Prostate gland (tissue), 2 donors: ENCODE results near the gene OTUB2. TPM values are rescaled to one million over a fixed set of nuclear protein-coding genes. Genes with fewer than 3 reads are reported as not detected.
A peak's percentile ranks its signal among the peaks of the same experiment; 100 is the strongest.

Experiments
- DNase-seq: peaks from one replicate; pipeline ENCODE4 v3.0.0-alpha.2; 2019; ENCODE audit warnings: low spot score
- H3K27ac ChIP-seq, 2 donors: fragments of 200-600 bp; sonication (generic); 2 replicates each; pipeline ENCODE4 v1.5.1; 2017 to 2019
- H3K27me3 ChIP-seq: fragments of 200-600 bp; sonication (generic); replicated peaks from 2 replicates; pipeline ENCODE4 v1.5.1; 2019; ENCODE audit not compliant: insufficient read depth
- H3K36me3 ChIP-seq, 2 donors: fragments of 200-600 bp; sonication (generic); 1 replicate in 1 of 2; 2 replicates in 1 of 2; pipeline versions ENCODE4 v1.5.1 to v1.8.1; 2017 to 2019
- H3K4me1 ChIP-seq: fragments of 200-600 bp; sonication (generic); replicated peaks from 2 replicates; pipeline ENCODE4 v1.5.1; 2019
- H3K4me3 ChIP-seq, 2 donors: fragments of 200-600 bp; sonication (generic); 2 replicates each; pipeline ENCODE4 v1.5.1; 2017 to 2019
- H3K9me3 ChIP-seq: fragments of 200-600 bp; sonication (generic); 2 replicates; pipeline ENCODE4 v1.5.1; 2017
- POLR2A ChIP-seq: fragments of 450-650 bp; IDR thresholded peaks from one replicate; pipeline ENCODE4 v1.6.1; 2016; ENCODE audit warnings: antibody characterized with exemption, mild to moderate bottlenecking
- POLR2AphosphoS5 ChIP-seq: sonication (generic); formaldehyde crosslinking; IDR thresholded peaks from one replicate; pipeline ENCODE4 v1.6.1; 2017; ENCODE audit warnings: antibody characterized with exemption
- WGBS: methylation state at CpG from one replicate; pipeline ENCODE4 v1.1.5; 2018; 5-methylcytosine and 5-hydroxymethylcytosine counted together
- intact Hi-C: fragments of 100-400 bp; cut with DNase I; formaldehyde crosslinking; loops from one replicate; pipeline ENCODE4 v1.14.2; 2022
- total RNA-seq, 2 donors: library from RNA; depleted of rRNA; stranded (reverse); fragments of >200 nt; gene quantifications; one replicate each; pipeline ENCODE4 v1.1.0, GENCODE V29; 2016
- TF ChIP-seq, protein P1 (sequence below), 4 experiments: fragments of 200-600 bp in 2 of 4; fragments of 450-650 bp in 2 of 4; sonication (generic) in 2 of 4; IDR thresholded peaks; 1 replicate in 3 of 4; 2 replicates in 1 of 4; pipeline ENCODE4 v1.5.1; 2016 to 2019; ENCODE audit warnings: antibody characterized with exemption in 4 of 4, mild to moderate bottlenecking in 2 of 4, moderate library complexity in 2 of 4

Gene OTUB2
- total RNA-seq, 2 donors from 2014 or later = 1.5 to 3.0 TPM

DNA sequence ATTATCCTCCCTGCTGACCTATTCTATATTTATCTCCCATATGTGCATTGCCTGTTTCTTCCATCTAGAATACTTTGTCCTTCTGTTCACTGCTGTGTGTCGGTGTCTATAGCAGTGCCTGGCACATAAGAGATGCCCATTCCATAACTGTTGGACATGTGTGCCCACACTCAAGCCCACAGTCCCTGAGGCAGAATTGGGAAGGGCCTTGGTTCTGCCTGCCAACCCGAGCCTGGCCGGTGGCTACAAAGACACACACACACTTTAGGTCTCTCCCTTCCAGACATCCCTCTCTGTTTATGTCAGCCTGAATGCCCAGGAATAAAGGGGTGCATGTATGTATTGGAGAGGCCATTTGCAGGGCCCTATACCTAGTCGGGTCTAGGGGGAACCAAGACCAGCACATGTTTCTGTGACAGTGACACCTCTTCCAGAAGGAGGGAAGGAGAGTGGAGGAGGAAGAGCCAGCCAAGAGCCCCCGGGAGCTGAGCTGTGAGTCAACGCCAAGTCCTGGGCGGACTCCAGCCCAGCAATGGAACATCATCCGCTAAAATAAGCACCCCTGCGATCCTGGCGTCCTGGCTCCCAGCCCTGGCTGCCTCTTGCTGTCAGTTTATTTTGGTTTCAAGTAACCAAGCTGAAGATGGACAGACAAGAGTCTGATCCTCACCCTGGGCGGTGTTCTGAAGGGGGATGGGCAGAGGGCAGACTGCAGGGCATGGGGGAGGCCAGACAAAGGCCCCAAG, 45.5 kb upstream of the OTUB2 start:
- no peaks in the 10 kb centered on the region for H3K27me3 ChIP-seq
- WGBS = 47% methylated on average over 11 of the region's 11 CpGs
- H3K9me3 ChIP-seq = no peaks in the 10 kb centered on the region
- H3K36me3 ChIP-seq = no peaks in the 10 kb centered on the region
- peak overlapping the region; percentile 34 to 47 for H3K27ac ChIP-seq
- TF ChIP-seq POLR2AphosphoS5 (peak; percentile 23), POLR2A (no peak)
- DNase-seq = no peak
- H3K4me1 ChIP-seq = no peaks in the 10 kb centered on the region
- intact Hi-C loops = no loop called here
- no peak overlapping the region for H3K4me3 ChIP-seq

- Histone ChIP-seq H3K27ac (peak overlapping the region; percentile 34 to 47), H3K4me1 (no peaks in the 10 kb centered on the region), H3K27me3 (no peaks in the 10 kb centered on the region), H3K9me3 (no peaks in the 10 kb centered on the region), H3K36me3 (no peaks in the 10 kb centered on the region), H3K4me3 (no peak overlapping the region)
- no peak for TF ChIP-seq POLR2A
- TF ChIP-seq, protein P1, sequence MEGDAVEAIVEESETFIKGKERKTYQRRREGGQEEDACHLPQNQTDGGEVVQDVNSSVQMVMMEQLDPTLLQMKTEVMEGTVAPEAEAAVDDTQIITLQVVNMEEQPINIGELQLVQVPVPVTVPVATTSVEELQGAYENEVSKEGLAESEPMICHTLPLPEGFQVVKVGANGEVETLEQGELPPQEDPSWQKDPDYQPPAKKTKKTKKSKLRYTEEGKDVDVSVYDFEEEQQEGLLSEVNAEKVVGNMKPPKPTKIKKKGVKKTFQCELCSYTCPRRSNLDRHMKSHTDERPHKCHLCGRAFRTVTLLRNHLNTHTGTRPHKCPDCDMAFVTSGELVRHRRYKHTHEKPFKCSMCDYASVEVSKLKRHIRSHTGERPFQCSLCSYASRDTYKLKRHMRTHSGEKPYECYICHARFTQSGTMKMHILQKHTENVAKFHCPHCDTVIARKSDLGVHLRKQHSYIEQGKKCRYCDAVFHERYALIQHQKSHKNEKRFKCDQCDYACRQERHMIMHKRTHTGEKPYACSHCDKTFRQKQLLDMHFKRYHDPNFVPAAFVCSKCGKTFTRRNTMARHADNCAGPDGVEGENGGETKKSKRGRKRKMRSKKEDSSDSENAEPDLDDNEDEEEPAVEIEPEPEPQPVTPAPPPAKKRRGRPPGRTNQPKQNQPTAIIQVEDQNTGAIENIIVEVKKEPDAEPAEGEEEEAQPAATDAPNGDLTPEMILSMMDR (IDR thresholded peaks at IDR 0.05) = no peak
- TF ChIP-seq POLR2AphosphoS5 = no peak
- 85% methylated on average over 9 of the region's 9 CpGs for WGBS
- intact Hi-C loops = no loop called here
- no peak for DNase-seq
Measured at GRCh38 chr14:93981316-93982229, 44.6 kb upstream of the OTUB2 start.

DNA sequence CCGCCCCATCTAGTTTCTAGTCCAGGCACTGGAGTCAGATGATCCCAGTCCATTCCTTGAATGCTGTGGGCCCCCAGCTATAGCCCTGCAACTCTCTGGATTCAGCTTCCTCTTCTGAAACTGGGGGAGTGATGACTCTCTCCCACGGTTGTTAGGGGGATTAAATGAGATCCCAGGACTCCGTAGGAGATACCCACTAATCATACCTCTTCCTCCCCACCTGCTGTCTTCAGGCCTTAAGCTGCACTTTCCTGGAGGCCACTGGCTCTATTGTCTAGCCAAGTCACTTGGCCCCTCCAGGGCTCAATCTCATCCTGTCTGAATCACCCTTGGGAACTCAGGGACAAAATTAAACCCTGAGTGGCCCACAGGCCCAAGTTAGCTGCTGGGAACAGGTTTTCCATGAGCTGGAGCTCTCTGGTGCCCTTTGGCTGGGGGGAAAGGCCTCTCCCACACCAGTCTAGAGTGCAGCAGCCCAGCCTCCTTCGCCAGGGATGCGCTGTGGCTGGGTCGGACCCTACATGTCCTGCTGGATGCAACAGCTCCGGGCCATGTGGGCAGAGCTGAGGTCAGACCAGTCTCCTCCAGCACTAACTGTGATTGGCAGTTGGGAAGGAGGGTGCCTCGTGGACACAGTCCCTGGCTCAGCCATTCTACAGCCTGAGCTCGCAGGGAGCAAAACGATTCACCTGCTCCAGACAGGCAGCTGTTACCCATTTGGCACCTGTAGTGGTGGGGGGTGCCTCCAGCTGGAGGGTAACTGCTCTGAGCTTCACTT, 43.7 kb upstream of the OTUB2 start:
- Histone ChIP-seq H3K27me3 (no peaks in the 10 kb centered on the region), H3K4me3 (no peak overlapping the region), H3K36me3 (no peaks in the 10 kb centered on the region), H3K27ac (no peak overlapping the region), H3K4me1 (no peaks in the 10 kb centered on the region), H3K9me3 (no peaks in the 10 kb centered on the region)
- WGBS = 89% methylated on average over 10 of the region's 10 CpGs
- no peak for DNase-seq
- intact Hi-C loops = no loop called here
- TF ChIP-seq POLR2AphosphoS5 = no peak
- TF ChIP-seq, protein P1 (IDR thresholded peaks at IDR 0.05) = no peak
- TF ChIP-seq POLR2A = no peak

- TF ChIP-seq POLR2AphosphoS5 (no peak), POLR2A (no peak)
- TF ChIP-seq, protein P1 (IDR thresholded peaks at IDR 0.05) = no peak
- intact Hi-C loops = no loop called here
- H3K27ac ChIP-seq = no peak overlapping the region
- H3K27me3 ChIP-seq = no peaks in the 10 kb centered on the region
- H3K9me3 ChIP-seq = no peaks in the 10 kb centered on the region
- H3K36me3 ChIP-seq = no peaks in the 10 kb centered on the region
- DNase-seq = no peak
- H3K4me1 ChIP-seq = no peaks in the 10 kb centered on the region
- H3K4me3 ChIP-seq = no peak overlapping the region
- 82% methylated on average over 3 of the region's 3 CpGs for WGBS
Measured at GRCh38 chr14:93984070-93984469, 42.1 kb upstream of the OTUB2 start.

GRCh38 chr14:93984987-93985410, 41.1 kb upstream of the OTUB2 start:
- TF ChIP-seq POLR2A (no peak), POLR2AphosphoS5 (peak; percentile 61)
- TF ChIP-seq, protein P1 (IDR thresholded peaks at IDR 0.05) = peak in 2 of 4 experiments; percentile 48 to 51
- H3K36me3 ChIP-seq = no peaks in the 10 kb centered on the region
- intact Hi-C loops = no loop called here
- H3K27me3 ChIP-seq = no peaks in the 10 kb centered on the region
- H3K9me3 ChIP-seq = no peaks in the 10 kb centered on the region
- no peaks in the 10 kb centered on the region for H3K4me1 ChIP-seq
- no peak overlapping the region for H3K4me3 ChIP-seq
- DNase-seq = no peak
- 33% methylated on average over 7 of the region's 7 CpGs for WGBS
- peak overlapping the region in 1 of 2 donors; percentile 30 for H3K27ac ChIP-seq
